A673 (cell line): Measurements from ENCODE around the gene HEXIM1.

Source experiments
- EZH2 ChIP-seq: fragments of 200-600 bp; sonication (generic); IDR thresholded peaks from 2 replicates; pipeline ENCODE4 v1.6.1; 2017; ENCODE audit warnings: borderline replicate concordance, low read depth, mild to moderate bottlenecking, mixed read lengths, antibody characterized with exemption, low read length; ENCODE audit not compliant: poor library complexity, severe bottlenecking
- TF ChIP-seq, protein P1 (sequence below): fragments of 300-800, 200-600 bp; sonication (generic); conservative IDR thresholded peaks from 2 replicates; pipeline ENCODE4 v1.5.1; 2017; ENCODE audit warnings: low read depth, mild to moderate bottlenecking, antibody characterized with exemption, low read length, moderate library complexity, mixed read lengths

DNA sequence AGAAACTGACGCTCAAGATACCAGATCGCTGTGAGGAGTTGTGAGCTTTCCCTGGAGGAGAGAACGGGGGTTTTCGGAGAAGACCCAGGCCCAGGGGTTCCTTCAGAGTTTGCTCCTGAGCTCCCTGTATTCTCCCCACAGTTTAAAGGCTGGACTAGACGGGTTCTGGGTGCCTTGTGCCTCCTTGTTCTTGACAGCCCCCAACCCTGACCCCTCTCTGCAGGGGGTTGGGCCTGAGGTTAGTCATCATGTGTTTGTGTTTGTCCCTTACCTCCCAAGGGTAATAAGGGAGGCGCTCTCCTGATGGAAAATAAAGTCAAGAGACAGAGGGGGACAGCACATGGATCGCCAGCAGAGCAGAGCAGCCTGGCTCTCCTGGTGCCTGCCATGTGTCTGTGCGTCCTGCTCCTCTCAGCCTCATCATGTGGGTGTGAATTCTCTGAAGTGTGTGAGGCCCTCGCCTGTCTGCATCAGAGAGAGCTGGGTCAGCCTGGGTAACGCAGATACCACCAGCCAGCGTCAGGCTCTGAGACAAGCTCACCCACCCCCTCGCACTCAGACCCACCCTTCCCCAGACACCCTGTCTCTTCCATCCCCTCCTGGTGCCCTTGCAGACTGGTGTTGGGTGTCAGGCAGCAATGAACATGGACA is 22.1 kb downstream of the HEXIM1 start:
- TF ChIP-seq, protein P1, sequence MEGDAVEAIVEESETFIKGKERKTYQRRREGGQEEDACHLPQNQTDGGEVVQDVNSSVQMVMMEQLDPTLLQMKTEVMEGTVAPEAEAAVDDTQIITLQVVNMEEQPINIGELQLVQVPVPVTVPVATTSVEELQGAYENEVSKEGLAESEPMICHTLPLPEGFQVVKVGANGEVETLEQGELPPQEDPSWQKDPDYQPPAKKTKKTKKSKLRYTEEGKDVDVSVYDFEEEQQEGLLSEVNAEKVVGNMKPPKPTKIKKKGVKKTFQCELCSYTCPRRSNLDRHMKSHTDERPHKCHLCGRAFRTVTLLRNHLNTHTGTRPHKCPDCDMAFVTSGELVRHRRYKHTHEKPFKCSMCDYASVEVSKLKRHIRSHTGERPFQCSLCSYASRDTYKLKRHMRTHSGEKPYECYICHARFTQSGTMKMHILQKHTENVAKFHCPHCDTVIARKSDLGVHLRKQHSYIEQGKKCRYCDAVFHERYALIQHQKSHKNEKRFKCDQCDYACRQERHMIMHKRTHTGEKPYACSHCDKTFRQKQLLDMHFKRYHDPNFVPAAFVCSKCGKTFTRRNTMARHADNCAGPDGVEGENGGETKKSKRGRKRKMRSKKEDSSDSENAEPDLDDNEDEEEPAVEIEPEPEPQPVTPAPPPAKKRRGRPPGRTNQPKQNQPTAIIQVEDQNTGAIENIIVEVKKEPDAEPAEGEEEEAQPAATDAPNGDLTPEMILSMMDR: no peak
- TF ChIP-seq EZH2: no peak
